HG02884 (cell line): ENCODE data around the gene LPIN2.

Experiments
- ATAC-seq: cut with Tn5 transposase; IDR thresholded peaks from one replicate; pipeline ENCODE4 v1.9.1; 2021; ENCODE audit warnings: mild to moderate bottlenecking, moderate library complexity; ENCODE audit not compliant: unreplicated experiment

Gene LPIN2

DNA sequence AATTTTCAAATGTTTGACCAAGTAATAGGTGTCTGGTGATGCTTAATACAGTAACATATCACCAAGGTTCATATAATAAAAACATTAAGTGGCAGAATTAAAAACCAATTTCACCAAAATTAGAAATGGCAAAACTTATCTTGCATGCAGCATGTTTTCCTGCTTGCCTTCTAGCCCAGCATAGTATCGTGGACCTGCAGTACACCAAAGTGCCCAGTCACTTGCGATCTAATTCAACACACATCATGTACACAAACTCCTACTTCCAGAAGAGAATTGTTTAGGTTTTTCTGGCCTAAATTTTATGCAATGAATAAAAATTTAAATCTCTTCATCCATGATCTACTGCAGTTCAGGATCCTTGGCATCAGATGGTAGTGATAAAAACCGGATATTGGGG is 28.9 kb downstream of the LPIN2 start:
- no peak for ATAC-seq

DNA sequence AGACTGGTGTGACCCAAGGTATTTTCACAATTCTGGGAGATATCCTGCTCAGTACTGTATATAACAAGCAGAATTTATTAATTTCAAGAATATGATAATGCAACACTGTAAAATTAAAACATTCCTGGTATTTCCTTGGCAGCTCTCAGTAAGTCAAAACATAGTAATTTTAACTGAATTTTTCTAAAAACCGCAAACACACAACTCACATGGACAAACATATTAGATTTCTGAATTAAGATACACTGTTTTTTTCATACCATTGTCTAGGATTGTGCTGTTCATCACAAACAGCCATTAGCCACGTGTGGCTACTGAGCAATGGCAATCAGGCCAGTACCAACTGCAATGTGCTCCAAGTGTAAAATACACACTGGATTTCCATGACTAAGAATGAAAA is 29.6 kb downstream of the LPIN2 start:
- no peak for ATAC-seq

DNA sequence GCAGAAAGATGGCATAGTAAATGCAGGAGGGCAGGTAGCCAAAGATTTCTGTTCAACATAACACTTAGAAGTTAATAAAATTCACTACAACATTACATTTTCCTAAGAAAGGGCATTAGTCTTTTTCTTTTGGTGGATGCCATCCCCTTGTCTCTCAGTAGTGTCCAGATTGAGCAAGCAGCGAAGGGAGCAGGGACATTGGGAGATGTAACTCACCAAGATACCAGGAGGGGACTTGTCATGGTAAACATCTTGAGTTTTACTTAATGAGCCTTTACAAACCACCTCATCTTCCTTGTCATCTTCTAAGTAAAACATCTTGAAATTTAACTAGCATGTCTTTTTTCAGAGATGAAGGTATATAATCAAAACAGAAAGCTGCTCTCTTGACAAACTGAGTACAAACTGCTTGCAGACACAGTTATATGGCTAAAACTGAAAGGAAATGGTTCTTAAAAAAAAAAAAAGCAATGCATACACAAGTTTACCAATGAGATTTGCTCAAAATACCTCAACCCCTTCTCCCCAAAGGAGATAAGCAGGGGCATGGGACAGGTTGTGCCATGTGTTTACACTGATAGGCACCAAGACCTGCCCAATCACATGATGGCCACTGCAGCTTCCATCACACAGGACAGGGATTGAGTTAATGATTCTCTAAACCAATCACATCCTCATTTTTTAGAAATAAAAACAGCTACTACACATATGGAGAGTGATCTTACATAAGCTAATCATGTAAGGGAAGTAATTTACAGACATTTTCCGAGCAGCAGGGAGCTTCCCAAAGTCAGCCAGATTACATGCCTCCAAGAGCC is 30.3 kb downstream of the LPIN2 start:
- ATAC-seq = no peak

DNA sequence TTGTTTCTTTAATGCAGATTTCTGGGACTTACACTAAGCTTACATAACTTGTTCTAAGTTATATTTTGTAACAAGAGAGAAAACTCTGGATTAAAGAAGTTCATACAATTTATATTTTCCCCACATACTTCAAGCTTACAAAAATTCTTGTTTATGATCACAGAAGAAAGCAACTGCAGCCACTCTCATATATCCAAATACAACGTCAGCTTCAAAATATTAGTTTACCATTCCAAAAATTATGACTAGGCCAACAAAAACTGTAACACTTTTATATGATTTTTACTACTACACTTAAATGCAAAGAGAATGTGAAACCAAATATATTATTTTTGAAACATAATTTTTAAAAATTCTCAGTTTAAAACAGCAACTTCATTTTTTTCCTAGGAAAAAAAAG is 30.9 kb downstream of the LPIN2 start:
- no peak for ATAC-seq

DNA sequence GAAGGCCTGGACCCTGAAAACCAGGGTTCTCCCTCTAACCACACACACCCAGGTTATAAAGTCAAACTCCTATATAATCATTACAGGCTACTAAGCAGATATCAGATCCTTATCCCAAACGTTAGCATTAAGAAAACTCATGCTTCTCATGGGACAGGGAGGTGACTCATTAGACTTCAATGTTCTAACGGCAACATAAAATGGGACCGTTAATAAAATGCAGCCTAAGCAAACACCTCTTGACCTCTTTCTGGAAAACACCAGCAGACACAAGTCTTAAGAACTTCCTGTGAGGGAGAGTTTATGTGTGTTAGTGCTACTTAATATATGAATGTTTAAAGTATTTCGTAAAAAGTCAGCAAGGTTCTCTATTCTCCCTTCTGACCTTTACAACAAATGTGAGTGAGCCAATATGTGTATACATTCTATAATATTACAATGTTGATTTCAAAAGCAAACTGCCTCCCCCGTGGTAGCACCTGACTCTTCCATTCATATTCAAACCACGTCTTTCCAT is 31.7 kb downstream of the LPIN2 start:
- no peak for ATAC-seq

DNA sequence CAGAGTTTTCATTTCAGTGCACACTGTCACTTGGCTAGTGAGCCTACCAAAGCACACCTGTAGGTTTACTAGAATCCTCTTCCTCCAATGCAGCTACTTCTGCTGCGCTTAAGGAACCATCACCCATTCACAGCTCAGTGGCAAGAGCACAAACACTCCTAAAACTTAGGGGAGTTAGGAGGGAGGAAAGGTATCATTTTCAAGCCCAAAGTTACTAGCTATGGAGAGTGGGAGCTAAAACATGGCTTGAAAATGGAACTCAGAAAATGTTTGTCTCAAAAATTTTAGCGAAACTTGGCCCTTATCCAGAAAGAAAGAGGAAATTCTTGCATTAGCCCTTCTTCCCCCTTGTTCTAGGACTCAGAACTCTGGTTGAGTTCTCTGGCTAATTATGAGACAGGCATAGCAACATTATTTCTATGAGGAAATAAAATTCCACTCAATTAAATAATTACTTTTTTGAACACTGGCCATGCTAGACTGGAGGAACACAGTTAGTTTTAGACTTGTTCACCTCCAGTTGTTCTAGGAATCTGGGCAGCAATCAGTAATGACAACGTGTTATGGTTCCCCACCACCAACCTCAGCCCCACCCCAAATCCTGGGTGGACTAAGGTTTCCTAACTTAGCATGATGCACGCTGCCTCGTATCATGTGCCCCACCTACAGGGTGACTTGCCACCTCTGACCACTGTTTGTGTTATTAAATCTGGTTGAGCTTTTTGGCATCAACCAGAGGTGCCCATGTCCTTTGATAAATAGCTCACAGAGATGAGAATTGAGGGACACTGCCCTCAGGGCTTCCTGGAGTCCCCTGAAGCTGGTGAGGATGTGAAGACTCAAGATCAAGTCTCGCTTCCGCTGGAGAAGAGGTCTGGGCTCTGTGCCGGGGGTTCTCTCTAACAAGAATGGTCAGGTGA is 32.8 kb downstream of the LPIN2 start:
- ATAC-seq = no peak

DNA sequence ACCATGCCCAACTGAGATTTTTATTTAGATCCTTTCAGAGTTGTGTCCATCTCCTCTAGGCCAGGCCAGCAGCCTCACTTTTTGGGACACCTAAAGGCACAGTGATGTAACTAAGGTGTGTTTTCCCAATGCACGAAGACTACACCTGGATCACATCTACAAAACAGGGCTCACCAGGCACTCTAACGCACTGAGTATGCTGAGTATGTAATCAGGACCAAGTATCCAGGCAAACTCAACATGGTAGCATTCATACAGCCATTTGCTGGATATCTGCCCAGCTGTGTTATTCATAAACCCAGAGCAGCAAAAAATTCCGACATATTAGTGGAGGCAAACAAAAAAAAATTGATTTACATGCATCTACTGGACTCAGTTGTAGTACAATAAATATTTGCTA is 33.8 kb downstream of the LPIN2 start:
- ATAC-seq = no peak

DNA sequence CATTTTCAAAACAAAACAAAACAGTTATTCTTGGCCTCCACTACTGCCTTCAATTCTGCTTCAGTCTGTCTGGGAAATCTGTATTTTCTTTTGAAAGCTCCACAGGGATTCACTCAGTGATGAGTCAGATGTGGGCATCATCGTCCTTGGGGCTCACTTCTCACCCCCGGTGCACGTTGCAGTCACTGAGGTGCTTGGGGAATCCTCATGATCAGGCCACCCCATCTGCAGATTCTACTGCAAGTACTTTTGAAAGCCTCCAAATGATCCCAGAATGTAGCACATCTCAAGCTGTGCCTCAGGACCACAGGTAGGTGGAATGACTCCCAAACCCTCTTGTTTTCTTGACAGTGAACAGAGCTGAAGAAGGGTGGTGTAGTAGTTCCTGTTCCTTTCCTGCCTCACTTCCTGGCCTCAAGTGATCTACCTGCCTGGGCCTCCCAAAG is 34.3 kb downstream of the LPIN2 start:
- peak; percentile 19 for ATAC-seq

DNA sequence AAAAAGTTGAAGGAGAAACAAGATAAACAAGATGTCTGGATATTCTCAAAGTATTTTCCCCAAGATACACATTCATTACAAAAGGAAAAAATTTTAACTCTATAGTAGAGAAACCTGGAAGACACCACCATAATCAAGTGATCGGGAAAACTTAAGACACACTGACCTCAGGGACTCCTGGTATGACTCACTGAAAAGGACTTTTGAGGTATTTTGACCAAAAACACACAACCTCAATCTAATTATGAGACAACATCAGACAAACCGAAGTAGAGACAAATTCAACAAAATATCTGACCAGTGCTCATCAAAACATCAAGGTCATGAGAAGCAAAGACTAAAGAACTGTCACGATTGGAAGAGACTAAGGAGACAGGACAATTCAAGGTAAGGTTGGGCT is 34.7 kb downstream of the LPIN2 start:
- peak; percentile 52 for ATAC-seq

DNA sequence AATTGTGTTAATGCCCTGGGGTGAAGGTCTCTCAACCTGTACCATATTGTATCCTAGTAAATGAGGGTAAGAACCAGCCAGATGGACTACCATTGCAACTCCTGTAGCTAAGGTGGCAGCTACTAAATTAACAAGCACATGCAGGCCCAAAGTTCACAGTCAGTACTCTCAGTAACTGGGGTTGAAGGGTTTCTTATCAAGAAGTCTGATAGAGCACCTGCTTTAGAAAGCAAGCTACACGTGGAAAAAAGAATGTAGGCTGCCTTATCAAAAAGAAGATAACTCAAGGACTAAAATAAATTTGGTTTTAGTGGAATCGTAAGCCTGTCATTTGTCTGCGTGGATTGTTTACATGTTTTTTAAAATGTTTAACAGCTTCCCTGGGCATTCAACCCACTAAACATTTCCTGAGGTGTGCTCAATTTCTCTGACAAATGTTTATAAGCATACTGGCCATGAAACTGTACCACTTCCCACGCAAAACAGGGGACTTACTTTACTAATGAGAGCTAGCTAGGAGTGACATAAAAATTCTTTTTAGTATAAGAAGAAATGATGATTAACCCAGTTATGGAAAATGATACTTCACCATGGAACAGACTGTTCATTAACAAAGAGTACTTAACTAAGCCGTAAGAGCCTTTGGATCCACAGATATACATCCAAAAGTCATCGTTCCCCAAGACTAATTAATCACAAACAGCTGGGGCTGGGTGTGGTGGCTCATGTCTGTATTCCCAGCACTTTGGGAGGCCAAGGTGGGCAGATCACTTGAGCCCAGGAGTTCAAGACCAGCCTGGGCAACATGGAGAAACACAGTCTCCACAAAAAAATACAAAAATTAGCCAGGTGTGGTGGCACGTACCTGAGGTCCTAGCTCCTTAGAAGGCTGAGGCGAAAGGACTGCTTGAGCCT is 36.5 kb downstream of the LPIN2 start:
- no peak for ATAC-seq

DNA sequence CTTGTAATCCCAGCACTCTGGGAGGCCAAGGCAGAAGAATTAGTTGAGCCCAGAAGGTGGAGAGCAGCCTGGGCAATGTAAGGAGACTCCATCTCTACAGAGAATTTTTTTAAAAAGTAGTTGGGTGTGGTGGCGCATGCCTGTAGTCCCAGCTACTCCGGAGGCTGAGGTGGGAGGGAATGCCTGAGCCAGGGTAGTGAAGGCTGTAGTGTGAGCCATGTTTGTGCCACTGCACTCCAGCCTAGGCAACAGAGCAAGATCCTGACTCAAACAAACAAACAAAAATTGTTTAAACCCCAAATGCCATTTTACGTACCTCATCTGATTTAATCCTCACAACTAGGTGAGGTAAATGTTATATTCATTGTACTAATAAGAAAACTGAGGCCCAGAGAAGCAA is 38.2 kb downstream of the LPIN2 start:
- ATAC-seq = no peak

DNA sequence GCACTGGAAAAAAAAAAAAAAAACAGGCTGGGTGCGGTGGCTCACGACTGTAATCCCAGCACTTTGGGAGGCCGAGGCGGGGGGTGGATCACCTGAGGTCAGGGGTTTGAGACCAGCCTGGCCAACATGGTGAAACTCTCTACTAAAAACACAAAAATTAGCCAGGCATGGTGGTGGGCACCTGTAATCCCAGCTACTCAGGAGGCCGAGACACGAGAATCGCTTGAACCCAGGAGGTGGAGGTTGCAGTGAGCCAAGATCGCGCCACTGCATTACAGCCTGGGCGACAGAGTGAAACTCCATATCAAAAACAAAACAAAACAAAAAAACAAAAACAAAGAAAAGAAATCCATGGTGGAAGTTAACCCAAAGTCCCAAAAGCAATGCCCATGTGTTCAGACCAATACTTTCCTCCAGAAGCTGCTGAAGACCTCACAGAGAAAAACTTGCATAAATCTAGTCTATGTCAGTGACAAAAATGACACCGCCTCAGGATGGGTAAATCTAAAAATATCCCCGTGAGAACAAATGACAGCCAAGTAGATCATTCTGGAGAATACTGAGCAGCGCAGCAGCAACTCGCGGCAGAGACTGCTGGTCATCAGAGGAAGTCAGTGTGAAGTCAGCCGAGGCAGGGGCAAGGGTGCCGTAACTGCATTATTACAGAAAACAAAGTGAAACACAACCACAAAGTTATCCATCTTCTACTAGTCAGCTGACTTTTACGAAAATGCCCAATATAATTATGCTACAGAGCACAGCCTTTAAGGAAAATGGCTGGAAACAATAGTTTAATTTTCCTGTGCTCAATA is 41.0 kb downstream of the LPIN2 start:
- peak; percentile 82 for ATAC-seq

DNA sequence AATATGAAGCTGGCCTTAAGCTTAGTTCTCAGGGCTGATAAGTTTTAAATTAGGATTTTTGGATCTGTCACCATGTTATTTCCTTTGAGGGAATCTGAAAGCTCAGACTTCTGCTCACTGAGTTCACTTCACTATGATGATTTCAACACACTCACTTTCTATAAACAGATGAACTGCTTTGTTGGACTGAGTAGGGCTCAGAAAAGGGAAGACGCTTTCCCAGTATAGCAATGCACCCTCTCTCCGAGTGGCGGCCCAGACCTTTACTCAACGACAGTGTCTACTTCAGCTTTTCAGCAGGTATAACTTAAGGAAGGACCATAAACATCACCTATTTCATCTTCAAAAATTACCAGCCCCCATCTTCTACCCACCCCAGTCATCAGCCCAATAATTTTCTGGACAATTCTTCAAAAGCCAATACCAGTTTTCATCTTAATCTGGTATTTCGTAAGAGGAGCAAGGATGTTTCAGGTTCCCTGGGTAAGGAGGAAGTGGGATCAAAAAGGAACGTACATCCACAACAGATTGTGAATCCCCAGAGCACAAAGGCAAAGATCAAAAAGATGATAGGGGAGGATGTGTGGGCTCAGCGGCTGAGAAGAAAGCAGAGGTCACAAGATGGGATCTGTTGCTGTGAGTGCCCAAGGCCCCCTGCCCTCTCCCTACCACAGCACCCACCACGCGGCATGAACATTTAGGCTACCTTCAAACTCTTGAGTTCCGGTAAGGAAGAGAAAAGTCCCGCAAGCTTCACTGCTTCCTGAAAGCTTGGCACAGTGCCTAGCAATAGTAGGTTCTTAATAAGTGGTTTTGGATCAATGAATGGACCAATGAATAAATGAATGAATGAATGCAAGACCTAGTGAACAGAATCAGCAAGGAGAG is 41.9 kb downstream of the LPIN2 start:
- ATAC-seq = no peak

DNA sequence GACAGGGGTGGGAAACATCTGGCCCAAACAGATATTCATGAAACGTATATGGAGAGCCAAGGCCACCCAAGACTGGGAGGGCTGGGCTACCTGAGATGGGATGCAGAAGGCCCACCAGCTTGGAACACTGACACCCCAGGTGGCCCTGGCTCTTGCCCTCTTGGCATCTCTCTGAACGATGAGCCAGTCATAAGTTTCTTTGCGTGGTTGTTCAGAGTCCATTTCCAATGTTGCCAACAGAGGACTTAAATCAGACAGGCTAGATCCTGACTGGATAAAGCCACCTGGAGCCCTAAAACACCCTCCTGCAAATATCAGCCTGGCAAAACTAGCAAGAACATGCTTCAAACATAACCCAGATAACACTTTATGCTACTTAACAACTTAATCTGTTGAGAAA is 42.6 kb downstream of the LPIN2 start:
- no peak for ATAC-seq

DNA sequence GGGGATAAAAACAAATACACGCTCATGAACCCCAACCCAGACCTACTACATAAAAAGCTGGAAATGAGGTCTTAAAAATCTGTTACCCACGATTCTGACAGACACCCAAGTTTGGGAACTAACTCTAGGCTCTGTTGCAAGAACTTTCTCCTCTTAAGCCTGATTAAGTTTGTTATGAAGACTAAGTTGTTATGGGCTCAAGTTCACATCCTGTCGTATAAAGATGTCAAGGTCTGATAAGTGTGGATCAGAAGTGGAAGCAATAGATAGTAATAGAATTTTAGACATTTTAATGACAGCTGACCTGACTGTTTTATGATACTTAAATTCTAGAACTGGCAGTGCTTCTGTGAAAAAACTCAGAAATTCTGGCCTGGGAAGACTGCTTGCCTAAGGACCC is 43.2 kb downstream of the LPIN2 start:
- ATAC-seq = no peak

DNA sequence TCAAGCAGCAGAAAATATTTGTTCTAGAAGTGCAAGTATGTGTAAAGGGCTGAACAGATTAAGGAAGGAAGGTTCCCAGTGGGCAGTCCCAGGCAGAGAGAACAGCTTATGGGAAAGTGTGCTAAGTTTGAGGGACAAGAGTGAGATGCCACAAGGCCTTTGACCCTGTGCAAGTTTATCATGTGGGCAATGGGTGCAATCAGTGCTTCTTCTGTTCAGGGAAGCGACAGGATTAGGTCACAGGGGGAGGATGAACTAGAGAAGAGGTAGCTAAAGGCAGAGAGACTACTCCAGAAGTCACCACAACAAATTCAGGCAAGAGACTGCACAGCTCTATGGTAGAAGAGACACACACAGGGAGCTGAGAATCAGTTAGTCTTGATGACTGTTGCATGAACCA is 44.3 kb downstream of the LPIN2 start:
- ATAC-seq = no peak

DNA sequence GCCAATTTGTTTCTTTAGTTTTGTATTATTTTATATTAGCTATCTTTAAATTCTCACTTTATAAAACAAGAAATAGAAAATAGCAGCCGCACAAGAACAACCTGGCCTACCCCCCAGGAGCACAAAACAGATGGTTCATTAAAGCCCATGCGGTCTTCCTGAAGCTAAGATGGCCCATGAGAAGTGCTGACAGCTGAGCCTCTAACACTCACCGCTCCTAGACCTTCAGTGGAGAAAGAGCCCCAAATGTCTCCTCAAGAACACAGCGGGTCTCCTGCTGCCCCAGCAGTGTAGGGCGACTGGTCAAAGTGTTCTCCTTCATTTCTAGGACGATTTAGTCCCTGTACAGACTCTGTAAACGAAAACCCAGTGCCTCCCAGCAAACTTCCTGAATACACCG is 45.1 kb downstream of the LPIN2 start:
- ATAC-seq = no peak

DNA sequence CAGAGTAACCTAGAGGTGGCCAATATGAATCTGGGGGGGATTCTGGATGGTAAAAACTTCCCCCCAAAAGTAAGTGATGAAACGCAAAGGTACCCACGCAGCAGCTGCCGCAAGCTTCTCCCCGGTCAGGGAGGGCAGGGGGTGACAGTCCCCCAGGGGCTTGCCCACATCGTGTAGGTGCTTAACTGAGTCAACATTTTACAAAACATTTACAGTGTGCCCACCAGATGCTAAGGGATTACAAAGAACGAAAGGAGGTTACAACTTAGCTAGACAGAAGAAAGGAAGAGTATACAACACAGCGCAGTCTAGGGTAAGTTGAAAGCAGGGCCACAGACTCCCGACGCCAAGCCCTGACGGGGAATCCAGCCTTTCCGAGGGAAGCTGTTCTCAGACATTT is 45.6 kb downstream of the LPIN2 start:
- no peak for ATAC-seq

DNA sequence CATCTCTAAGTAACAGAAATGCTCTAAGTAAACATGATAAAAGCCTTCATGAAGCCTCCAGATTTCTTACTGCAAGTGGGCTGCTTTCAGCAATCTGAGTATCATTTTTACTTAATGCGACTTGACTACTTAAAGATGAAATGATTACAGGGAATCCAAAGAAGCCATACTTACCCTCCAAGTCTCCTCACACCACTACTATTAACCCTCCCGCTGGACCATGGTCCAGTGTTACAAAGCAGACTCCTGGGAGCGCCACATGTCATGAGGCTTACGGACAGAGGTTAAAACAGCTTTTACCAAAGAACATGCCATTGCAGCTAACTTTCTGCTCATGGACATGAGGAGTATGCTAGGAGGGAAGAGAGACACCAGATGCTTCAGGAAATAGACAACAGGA is 46.4 kb downstream of the LPIN2 start:
- ATAC-seq = no peak
